ENCODE measurements around the gene B9D2. TPM values are rescaled to one million over a fixed set of nuclear protein-coding genes. Genes with fewer than 3 reads are reported as not detected.
"Not testable (repeated sequence)": the region's sequence is repeated elsewhere in the genome, so short reads cannot be mapped to it uniquely, and the experiment has no call there.

Gene B9D2
- polyA plus RNA-seq, 3 donors: 12.2 to 32.5 (median 25.1) TPM

GRCh38 chr19:41351339-41352245 lies 12.4 kb downstream of the B9D2 start:
- Histone ChIP-seq H3K4me2 (replicated peaks; ENCODE audit: extremely low read depth, low read length, poor library complexity, severe bottlenecking) (peak overlapping the region; percentile 94), H3K9ac (ENCODE audit: insufficient read depth, low read length, poor library complexity, severe bottlenecking) (peak overlapping the region; percentile 93), H3K4me1 (ENCODE audit: control insufficient read depth in 1 of 2, insufficient read depth in 2 of 2, low read length in 2 of 2) (peaks cover 51 to 54% of the 10 kb centered on the region in 2 donors), H3K9me3 (replicated peaks in 1 of 2; ENCODE audit: control insufficient read depth in 1 of 2, insufficient read depth in 1 of 2, low read length in 2 of 2) (no peaks in the 10 kb centered on the region), H3K79me2 (ENCODE audit: insufficient read depth, low read length) (peaks cover 77% of the 10 kb centered on the region), H4K20me1 (ENCODE audit: insufficient read depth, low read length) (peaks cover 70% of the 10 kb centered on the region), H3K27ac (ENCODE audit: low read depth in 1 of 2, low read length in 2 of 2) (peak overlapping the region; percentile 56 to 88), H3K36me3 (replicated peaks in 1 of 2; ENCODE audit: control insufficient read depth in 1 of 2, insufficient read depth in 2 of 2, low read length in 2 of 2) (peaks cover 14 to 31% of the 10 kb centered on the region in 2 donors), H3K27me3 (ENCODE audit: control insufficient read depth in 2 of 2, insufficient read depth in 2 of 2, low read length in 2 of 2) (no peaks in the 10 kb centered on the region), H3K4me3 (replicated peaks in 1 of 3; ENCODE audit: low read depth in 2 of 3, low read length in 3 of 3) (peak overlapping the region; percentile 89 to 97 (median 95)), H2AFZ (ENCODE audit: insufficient read depth, low read depth, low read length, poor library complexity, severe bottlenecking) (peak overlapping the region; percentile 57)
- Mint-ChIP-seq H3K9me3 (peaks cover 0 to 2% (median 0%) of the 10 kb centered on the region in 7 donors), H3K27me3 (ENCODE audit: low read depth in 3 of 3) (peaks cover 0 to 1% (median 0%) of the 10 kb centered on the region in 3 donors), H3K36me3 (peaks cover 26 to 50% of the 10 kb centered on the region in 2 donors), H3K27ac (peak overlapping the region; percentile 92 to 98 (median 96)), H3K4me1 (peaks cover 57% of the 10 kb centered on the region), H3K4me3 (peak overlapping the region; percentile 94 to 100)
- DNase-seq: peak; percentile 88 to 93 (median 90)
- intact Hi-C loops (cut with micrococcal nuclease): loop anchor here (5.0 to 10.0 kb wide), 5 partner anchors 34 to 173 kb away; partner anchors contain the start of genes DMAC2 (in 1 of the 2) and HNRNPUL1 (in 1 of the 2)
- no peak for TF ChIP-seq CTCF (IDR thresholded peaks at IDR 0.05)
- under 1% methylated on average over 55 of the region's 58 CpGs for WGBS (ENCODE audit: insufficient coverage)

- no peak for TF ChIP-seq CTCF (IDR thresholded peaks at IDR 0.05)
- peak overlapping the region; percentile 93 for H3K9ac ChIP-seq (ENCODE audit: insufficient read depth, low read length, poor library complexity, severe bottlenecking)
- DNase-seq: no peak
Observed at GRCh38 chr19:41350735-41351338, 13.1 kb downstream of the B9D2 start.

GRCh38 chr19:41346916-41347315 lies 17.0 kb downstream of the B9D2 start:
- 93% methylated on average over 3 of the region's 9 CpGs for whole genome bisulfite sequencing (ENCODE audit: insufficient coverage)
- peaks cover 99% of the 10 kb centered on the region for H4K20me1 ChIP-seq (ENCODE audit: insufficient read depth, low read length)
- H3K4me3 ChIP-seq (replicated peaks in 1 of 3; ENCODE audit: low read depth in 2 of 3, low read length in 3 of 3); H3K4me2 ChIP-seq (replicated peaks; ENCODE audit: extremely low read depth, low read length, poor library complexity, severe bottlenecking); H3K9ac ChIP-seq (ENCODE audit: insufficient read depth, low read length, poor library complexity, severe bottlenecking); DNase-seq; H3K27ac ChIP-seq (ENCODE audit: low read depth in 1 of 2, low read length in 2 of 2); H3K4me3 Mint-ChIP-seq; intact Hi-C loops (cut with micrococcal nuclease); H3K27me3 ChIP-seq (ENCODE audit: control insufficient read depth in 2 of 2, insufficient read depth in 2 of 2, low read length in 2 of 2); H2AFZ ChIP-seq (ENCODE audit: insufficient read depth, low read depth, low read length, poor library complexity, severe bottlenecking); H3K9me3 ChIP-seq (replicated peaks in 1 of 2; ENCODE audit: control insufficient read depth in 1 of 2, insufficient read depth in 1 of 2, low read length in 2 of 2); H3K27me3 Mint-ChIP-seq (ENCODE audit: low read depth in 3 of 3); H3K9me3 Mint-ChIP-seq: not testable (repeated sequence)
- peaks cover 51 to 58% of the 10 kb centered on the region in 2 donors for H3K4me1 ChIP-seq (ENCODE audit: control insufficient read depth in 1 of 2, insufficient read depth in 2 of 2, low read length in 2 of 2)
- peaks cover 95% of the 10 kb centered on the region for H3K79me2 ChIP-seq (ENCODE audit: insufficient read depth, low read length)
- peaks cover 49 to 71% of the 10 kb centered on the region in 2 donors for H3K36me3 ChIP-seq (replicated peaks in 1 of 2; ENCODE audit: control insufficient read depth in 1 of 2, insufficient read depth in 2 of 2, low read length in 2 of 2)
- H3K36me3 Mint-ChIP-seq: peaks cover 58 to 77% of the 10 kb centered on the region in 2 donors
- H3K27ac Mint-ChIP-seq: peak overlapping the region in 1 of 7 donors; percentile 42
- peaks cover 63% of the 10 kb centered on the region for H3K4me1 Mint-ChIP-seq

More at GRCh38 chr19:41350735-41351338, 13.1 kb downstream of the B9D2 start:
- Histone ChIP-seq H3K27me3 (ENCODE audit: control insufficient read depth in 2 of 2, insufficient read depth in 2 of 2, low read length in 2 of 2) (no peaks in the 10 kb centered on the region), H3K36me3 (replicated peaks in 1 of 2; ENCODE audit: control insufficient read depth in 1 of 2, insufficient read depth in 2 of 2, low read length in 2 of 2) (peaks cover 22 to 39% of the 10 kb centered on the region in 2 donors), H3K9me3 (replicated peaks in 1 of 2; ENCODE audit: control insufficient read depth in 1 of 2, insufficient read depth in 1 of 2, low read length in 2 of 2) (no peaks in the 10 kb centered on the region), H3K4me3 (replicated peaks in 1 of 3; ENCODE audit: low read depth in 2 of 3, low read length in 3 of 3) (peak overlapping the region; percentile 89 to 97 (median 95)), H2AFZ (ENCODE audit: insufficient read depth, low read depth, low read length, poor library complexity, severe bottlenecking) (peak overlapping the region; percentile 57), H3K79me2 (ENCODE audit: insufficient read depth, low read length) (peaks cover 80% of the 10 kb centered on the region), H3K4me2 (replicated peaks; ENCODE audit: extremely low read depth, low read length, poor library complexity, severe bottlenecking) (peak overlapping the region; percentile 94), H3K4me1 (ENCODE audit: control insufficient read depth in 1 of 2, insufficient read depth in 2 of 2, low read length in 2 of 2) (peaks cover 43 to 47% of the 10 kb centered on the region in 2 donors), H4K20me1 (ENCODE audit: insufficient read depth, low read length) (peaks cover 78% of the 10 kb centered on the region), H3K27ac (ENCODE audit: low read depth in 1 of 2, low read length in 2 of 2) (peak overlapping the region; percentile 7 to 88)
- Mint-ChIP-seq H3K27me3 (ENCODE audit: low read depth in 3 of 3) (peaks cover 0 to 1% (median 0%) of the 10 kb centered on the region in 3 donors), H3K27ac (peak overlapping the region; percentile 84 to 98 (median 96)), H3K9me3 (peaks cover 0 to 2% (median 0%) of the 10 kb centered on the region in 7 donors), H3K4me1 (peaks cover 50% of the 10 kb centered on the region), H3K4me3 (peak overlapping the region; percentile 94 to 100), H3K36me3 (peaks cover 30 to 52% of the 10 kb centered on the region in 2 donors)
- WGBS (ENCODE audit: insufficient coverage): under 1% methylated on average over 19 of the region's 22 CpGs
- intact Hi-C loops (cut with micrococcal nuclease): loop anchor here (5.0 to 10.0 kb wide), 5 partner anchors 34 to 174 kb away; partner anchors contain the start of genes DMAC2 (in 1 of the 2) and HNRNPUL1 (in 1 of the 2)
